Keratinocyte (primary cell): ENCODE results near the gene TACC2. TPM values are rescaled to one million over a fixed set of nuclear protein-coding genes. Genes with fewer than 3 reads are reported as not detected.

Experiments
- DNase-seq: peaks from one replicate; pipeline ENCODE4 v3.0.0-alpha.2; 2011; ENCODE audit warnings: low read depth, missing footprints, low spot score
- FAIRE-seq: peaks from 2 replicates; lab custom pipeline; 2011; peaks lifted over from hg19 to GRCh38; lab: Jason Lieb, UNC
- H2AFZ ChIP-seq: 2 replicates; pipeline ENCODE4 v1.6.0; 2012; ENCODE audit warnings: low read length, control low read depth, inconsistent platforms; ENCODE audit not compliant: control insufficient read depth
- H3K27ac ChIP-seq: 2 replicates; pipeline ENCODE4 v1.5.1; 2011; ENCODE audit warnings: low read length; ENCODE audit not compliant: control insufficient read depth, insufficient read depth
- H3K27me3 ChIP-seq: 3 replicates; pipeline ENCODE4 v1.6.0; 2011; ENCODE audit warnings: low read length; ENCODE audit not compliant: control insufficient read depth, insufficient read depth; ENCODE audit errors: extremely low read depth
- H3K36me3 ChIP-seq, 2 experiments: 2 replicates in 1 of 2; 3 replicates in 1 of 2; pipeline ENCODE4 v1.5.1; 2011; ENCODE audit warnings: low read length in 2 of 2, mild to moderate bottlenecking in 1 of 2; ENCODE audit not compliant: control insufficient read depth in 2 of 2, insufficient read depth in 2 of 2; ENCODE audit errors: extremely low read depth in 1 of 2
- H3K4me1 ChIP-seq: 3 replicates; pipeline ENCODE4 v1.5.1; 2011; ENCODE audit warnings: low read length; ENCODE audit not compliant: control insufficient read depth, insufficient read depth; ENCODE audit errors: extremely low read depth
- H3K4me2 ChIP-seq: 3 replicates; pipeline ENCODE4 v1.6.0; 2011; ENCODE audit warnings: low read depth, low read length; ENCODE audit not compliant: control insufficient read depth, insufficient read depth; ENCODE audit errors: extremely low read depth
- H3K4me3 ChIP-seq, 3 experiments: fragments of 200-600 bp in 1 of 3; sonication (generic) in 1 of 3; 2 replicates in 2 of 3; 3 replicates in 1 of 3; pipeline ENCODE4 v1.5.1; 2011 to 2016; ENCODE audit warnings: low read length in 3 of 3, mild to moderate bottlenecking in 3 of 3, control low read depth in 2 of 3, inconsistent platforms in 1 of 3, low read depth in 1 of 3, mixed read lengths in 1 of 3, mixed run types in 1 of 3, moderate library complexity in 1 of 3; ENCODE audit not compliant: control insufficient read depth in 2 of 3, insufficient read depth in 2 of 3; ENCODE audit errors: extremely low read depth in 1 of 3
- H3K79me2 ChIP-seq: 2 replicates; pipeline ENCODE4 v1.6.0; 2012; ENCODE audit warnings: low read length; ENCODE audit not compliant: control insufficient read depth, insufficient read depth
- H3K9ac ChIP-seq: 3 replicates; pipeline ENCODE4 v1.6.0; 2011; ENCODE audit warnings: low read length; ENCODE audit not compliant: control insufficient read depth, insufficient read depth; ENCODE audit errors: extremely low read depth
- H3K9me1 ChIP-seq: 3 replicates; pipeline ENCODE4 v1.6.0; 2011; ENCODE audit warnings: low read length; ENCODE audit not compliant: control insufficient read depth, insufficient read depth; ENCODE audit errors: extremely low read depth
- H3K9me3 ChIP-seq: 2 replicates; pipeline ENCODE4 v1.5.1; 2012; ENCODE audit warnings: low read depth, low read length; ENCODE audit not compliant: control insufficient read depth
- H4K20me1 ChIP-seq: 3 replicates; pipeline ENCODE4 v1.6.0; 2011; ENCODE audit warnings: low read length; ENCODE audit not compliant: control insufficient read depth, insufficient read depth; ENCODE audit errors: extremely low read depth
- CTCF ChIP-seq, 3 experiments: IDR thresholded peaks in 1 of 3; conservative IDR thresholded peaks in 1 of 3; optimal IDR thresholded peaks in 1 of 3; 2 replicates in 2 of 3; 3 replicates in 1 of 3; pipeline versions ENCODE3 to v1.5.1; 2011; ENCODE audit warnings: low read length in 3 of 3, mild to moderate bottlenecking in 3 of 3, moderate library complexity in 2 of 3, control low read depth in 1 of 3, inconsistent platforms in 1 of 3; ENCODE audit not compliant: insufficient read depth in 2 of 3; ENCODE audit errors: extremely low read depth in 1 of 3
- EZH2 ChIP-seq: IDR thresholded peaks from one replicate; pipeline ENCODE4 v1.6.1; 2012; ENCODE audit warnings: inconsistent platforms, mild to moderate bottlenecking, low read length, moderate library complexity
- dilution Hi-C: fragments of 300-500 bp; cut with MboI; formaldehyde crosslinking; loops from one replicate; pipeline ENCODE4 v1.7.0; 2020; ENCODE audit warnings: low sequenced_read_pairs; ENCODE audit not compliant: extremely low pct_ligation_motif_present
- polyA plus RNA-seq, 5 experiments: library from polyadenylated mRNA; depleted of rRNA in 3 of 5; stranded (reverse) in 3 of 5; stranded (forward) in 1 of 5; unstranded in 1 of 5; fragments of >200 nt; gene quantifications; 1 replicate in 1 of 5; 2 replicates in 3 of 5; 3 replicates in 1 of 5; pipeline versions ENCODE4 v1.2.1 to v1.2.3, GENCODE V29; 2011 to 2012; ENCODE audit warnings: missing spikeins in 2 of 5, low read depth in 1 of 5, low replicate concordance in 1 of 5

The TACC2 gene
- polyA plus RNA-seq, 1 donor (not counting 4 experiments of a cell fraction or from before 2014, with no cell fraction given), result 12.8 TPM

- H3K36me3 ChIP-seq, result no peaks in the 10 kb centered on the region
- H3K4me3 ChIP-seq, result no peak overlapping the region
- no peaks in the 10 kb centered on the region for H3K79me2 ChIP-seq
- no peak overlapping the region for H3K27ac ChIP-seq
- dilution Hi-C loops, result no loop called here
- TF ChIP-seq CTCF (optimal IDR thresholded peaks at IDR 0.05 in 1 of 3, IDR thresholded peaks at IDR 0.05 in 1 of 3, conservative IDR thresholded peaks at IDR 0.05 in 1 of 3; ENCODE audit: extremely low read depth in 1 of 3, insufficient read depth in 2 of 3, low read length in 3 of 3) (no peak), EZH2 (no peak)
- peaks cover 17% of the 10 kb centered on the region for H3K4me1 ChIP-seq
- DNase-seq (no peak), FAIRE-seq (no peak)
- H3K9me1 ChIP-seq, result no peaks in the 10 kb centered on the region
- H3K9me3 ChIP-seq, result no peaks in the 10 kb centered on the region
- no peaks in the 10 kb centered on the region for H4K20me1 ChIP-seq
- no peak overlapping the region for H2AFZ ChIP-seq
- H3K4me2 ChIP-seq, result no peak overlapping the region
- H3K27me3 ChIP-seq, result no peaks in the 10 kb centered on the region
- no peak overlapping the region for H3K9ac ChIP-seq
Measured at GRCh38 chr10:122299423-122300075, 310.6 kb downstream of the TACC2 start.

GRCh38 chr10:122301055-122301810 is 312.3 kb downstream of the TACC2 start:
- H3K36me3 ChIP-seq, result no peaks in the 10 kb centered on the region
- H3K4me2 ChIP-seq, result no peak overlapping the region
- no peak overlapping the region for H2AFZ ChIP-seq
- FAIRE-seq, result no peak
- peaks cover 2% of the 10 kb centered on the region for H3K9me3 ChIP-seq
- dilution Hi-C loops, result no loop called here
- no peak overlapping the region for H3K4me3 ChIP-seq
- H3K79me2 ChIP-seq, result no peaks in the 10 kb centered on the region
- H3K27ac ChIP-seq, result no peak overlapping the region
- no peak for DNase-seq
- H3K27me3 ChIP-seq, result no peaks in the 10 kb centered on the region
- peaks cover 4% of the 10 kb centered on the region for H3K4me1 ChIP-seq
- H3K9ac ChIP-seq, result no peak overlapping the region
- H3K9me1 ChIP-seq, result no peaks in the 10 kb centered on the region
- TF ChIP-seq EZH2 (no peak), CTCF (optimal IDR thresholded peaks at IDR 0.05 in 1 of 3, IDR thresholded peaks at IDR 0.05 in 1 of 3, conservative IDR thresholded peaks at IDR 0.05 in 1 of 3; ENCODE audit: extremely low read depth in 1 of 3, insufficient read depth in 2 of 3, low read length in 3 of 3) (no peak)
- no peaks in the 10 kb centered on the region for H4K20me1 ChIP-seq
